HG03159 (cell line): ENCODE data around the gene CREB5.
"Not testable (repeated sequence)": the region's sequence is repeated elsewhere in the genome, so short reads cannot be mapped to it uniquely, and the experiment has no call there.

Experiments used
- ATAC-seq: cut with Tn5 transposase; IDR thresholded peaks from one replicate; pipeline ENCODE4 v1.9.1; 2021; ENCODE audit warnings: mild to moderate bottlenecking, moderate library complexity; ENCODE audit not compliant: unreplicated experiment

CREB5 gene

GRCh38 chr7:28799619-28800018, 387.3 kb downstream of the CREB5 start:
- ATAC-seq, result no peak

GRCh38 chr7:28800150-28800549, 387.8 kb downstream of the CREB5 start:
- ATAC-seq, result no peak

- ATAC-seq, result no peak
These were observed 390.1 kb downstream of the CREB5 start for GRCh38 chr7:28802450-28802849.

GRCh38 chr7:28804157-28804556, 391.8 kb downstream of the CREB5 start:
- ATAC-seq, result no peak

- ATAC-seq, result no peak
These were observed 392.7 kb downstream of the CREB5 start for GRCh38 chr7:28804990-28805389.

- ATAC-seq, result no peak
These were observed 394.5 kb downstream of the CREB5 start for GRCh38 chr7:28806841-28807240.

GRCh38 chr7:28807396-28807994, 395.2 kb downstream of the CREB5 start:
- ATAC-seq, result no peak

GRCh38 chr7:28808796-28809533, 396.6 kb downstream of the CREB5 start:
- no peak for ATAC-seq

GRCh38 chr7:28811008-28811407, 398.7 kb downstream of the CREB5 start:
- no peak for ATAC-seq

GRCh38 chr7:28811701-28812430, 399.5 kb downstream of the CREB5 start:
- no peak for ATAC-seq

- no peak for ATAC-seq
These were observed 400.3 kb downstream of the CREB5 start for GRCh38 chr7:28812616-28813015.

GRCh38 chr7:28813243-28813962, 401.1 kb downstream of the CREB5 start:
- ATAC-seq, result no peak

- ATAC-seq, result peak; percentile 30
These were observed 403.1 kb downstream of the CREB5 start for GRCh38 chr7:28815369-28815927.

GRCh38 chr7:28815928-28816373, 403.6 kb downstream of the CREB5 start:
- ATAC-seq, result peak; percentile 83

- ATAC-seq, result no peak
These were observed 406.7 kb downstream of the CREB5 start for GRCh38 chr7:28818996-28819395.

- ATAC-seq, result no peak
These were observed 411.3 kb downstream of the CREB5 start for GRCh38 chr7:28823582-28823981.

- not testable (repeated sequence) for ATAC-seq
These were observed 413.6 kb downstream of the CREB5 start for GRCh38 chr7:28825817-28826448.

- no peak for ATAC-seq
These were observed 418.5 kb downstream of the CREB5 start for GRCh38 chr7:28830846-28831245.

- ATAC-seq, result no peak
These were observed 420.4 kb downstream of the CREB5 start for GRCh38 chr7:28832669-28833068.

- ATAC-seq, result no peak
These were observed 423.5 kb downstream of the CREB5 start for GRCh38 chr7:28835800-28836199.
